Caco-2 (cell line): ENCODE measurements around the gene CACNB3. TPM values are rescaled to one million over a fixed set of nuclear protein-coding genes. Genes with fewer than 3 reads are reported as not detected.
"Not testable (repeated sequence)": the region's sequence is repeated elsewhere in the genome, so short reads cannot be mapped to it uniquely, and the experiment has no call there.

Experiments
- BruUV-seq: library from RNA; stranded (reverse); fragments of 400-500 nt; replicated peaks from 2 replicates; lab custom pipeline; 2021; lab: Mats Ljungman, UMichigan
- CTCF ChIA-PET: fragments of 300-600 bp; sonication (Branson Sonifier 250); formaldehyde crosslinking; loops from one replicate; lab custom pipeline; 2022; ENCODE audit warnings: antibody characterized with exemption; lab: Charles Lee
- POLR2A ChIA-PET: fragments of 300-600 bp; sonication (Branson Sonifier 250); formaldehyde crosslinking; loops from one replicate; lab custom pipeline; 2022; ENCODE audit warnings: antibody characterized with exemption; lab: Charles Lee
- DNase-seq, 2 experiments: peaks; one replicate each; pipeline versions ENCODE4 v3.0.0 to v3.0.0-alpha.2; 2020 to 2022
- H3K27me3 ChIP-seq: replicated peaks from 2 replicates; pipeline ENCODE4 v1.6.0; 2011; ENCODE audit warnings: low read length; ENCODE audit not compliant: control insufficient read depth, insufficient read depth
- H3K36me3 ChIP-seq: 2 replicates; pipeline ENCODE4 v1.5.1; 2011; ENCODE audit warnings: low read length; ENCODE audit not compliant: control insufficient read depth, insufficient read depth
- H3K4me1 ChIP-seq: fragments of 250-450 bp; sonication (Bioruptor Pico); 2 replicates; pipeline ENCODE4 v1.5.1; 2020; ENCODE audit warnings: mild to moderate bottlenecking
- H3K4me3 ChIP-seq: 2 replicates; pipeline ENCODE4 v1.5.1; 2011; ENCODE audit warnings: low read depth, mild to moderate bottlenecking, control low read depth, low read length
- H3K9me3 ChIP-seq: fragments of 250-450 bp; sonication (Bioruptor Pico); 2 replicates; pipeline ENCODE4 v1.5.1; 2020; ENCODE audit warnings: mild to moderate bottlenecking, moderate library complexity
- H3K27ac Mint-ChIP-seq: one replicate; pipeline ENCODE4 v1.8.0; 2022; ENCODE audit warnings: mixed read lengths; ENCODE audit not compliant: unreplicated experiment
- H3K27me3 Mint-ChIP-seq: one replicate; pipeline ENCODE4 v1.8.0; 2022; ENCODE audit warnings: mixed read lengths; ENCODE audit not compliant: insufficient read depth, unreplicated experiment
- H3K36me3 Mint-ChIP-seq: one replicate; pipeline ENCODE4 v1.8.0; 2022; ENCODE audit warnings: mild to moderate bottlenecking, mixed read lengths; ENCODE audit not compliant: insufficient read depth, unreplicated experiment
- H3K4me1 Mint-ChIP-seq: one replicate; pipeline ENCODE4 v1.8.0; 2022; ENCODE audit warnings: low read depth, mixed read lengths; ENCODE audit not compliant: unreplicated experiment
- H3K4me3 Mint-ChIP-seq: one replicate; pipeline ENCODE4 v1.8.0; 2022; ENCODE audit warnings: mild to moderate bottlenecking, moderate library complexity, mixed read lengths; ENCODE audit not compliant: unreplicated experiment
- H3K9me3 Mint-ChIP-seq: one replicate; pipeline ENCODE4 v1.8.0; 2022; ENCODE audit warnings: mixed read lengths; ENCODE audit not compliant: unreplicated experiment
- CTCF ChIP-seq, 2 experiments: fragments of 200-600 bp in 1 of 2; IDR thresholded peaks; 1 replicate in 1 of 2; 2 replicates in 1 of 2; pipeline versions ENCODE4 v1.5.1 to v1.8.0; 2011 to 2022; ENCODE audit warnings: antibody characterized with exemption in 1 of 2, control low read depth in 1 of 2, inconsistent platforms in 1 of 2, low read depth in 1 of 2, low read length in 1 of 2, mild to moderate bottlenecking in 1 of 2, moderate library complexity in 1 of 2; ENCODE audit not compliant: insufficient read depth in 1 of 2, severe bottlenecking in 1 of 2, unreplicated experiment in 1 of 2
- intact Hi-C: fragments of 100-400 bp; cut with micrococcal nuclease; formaldehyde crosslinking; loops from one replicate; pipeline ENCODE4 v1.10.0; 2022; ENCODE audit not compliant: unreplicated experiment
- total RNA-seq: library from RNA; stranded (reverse); gene quantifications from 2 replicates; pipeline ENCODE4 v1.2.3, GENCODE V29; 2022

The CACNB3 gene
- total RNA-seq, 1 experiment from 2014 or later = 20.4 TPM

GRCh38 chr12:48832321-48833060, 14.2 kb downstream of the CACNB3 start:
- ChIA-PET CTCF (interaction anchor here (1.3 kb wide), 1 partner anchor 79 kb away, joined by 4 read pairs; no protein-coding TSS in a partner anchor), POLR2A (interaction anchor here (0.5 kb wide), 1 partner anchor 20 kb away, joined by 5 read pairs; the partner anchor contains the start of gene DDX23)
- Mint-ChIP-seq H3K27me3 (no peaks in the 10 kb centered on the region), H3K36me3 (peaks cover 82% of the 10 kb centered on the region), H3K4me3 (no peak overlapping the region), H3K27ac (no peak overlapping the region), H3K9me3 (no peaks in the 10 kb centered on the region), H3K4me1 (no peaks in the 10 kb centered on the region)
- Histone ChIP-seq H3K27me3 (no peaks in the 10 kb centered on the region), H3K4me3 (no peak overlapping the region), H3K4me1 (no peaks in the 10 kb centered on the region), H3K36me3 (peaks cover 5% of the 10 kb centered on the region), H3K9me3 (no peaks in the 10 kb centered on the region)
- intact Hi-C loops = no loop called here
- BruUV-seq = no TSS peak
- TF ChIP-seq CTCF (IDR thresholded peaks at IDR 0.05; ENCODE audit: insufficient read depth in 1 of 2, low read depth in 1 of 2, low read length in 1 of 2, severe bottlenecking in 1 of 2, unreplicated experiment in 1 of 2) = no peak
- no peak for DNase-seq

- Mint-ChIP-seq H3K27ac (no peak overlapping the region), H3K9me3 (no peaks in the 10 kb centered on the region), H3K27me3 (no peaks in the 10 kb centered on the region), H3K4me1 (no peaks in the 10 kb centered on the region), H3K4me3 (no peak overlapping the region), H3K36me3 (peaks cover 93% of the 10 kb centered on the region)
- H3K27me3 ChIP-seq = no peaks in the 10 kb centered on the region
- no peak overlapping the region for H3K4me3 ChIP-seq
- H3K36me3 ChIP-seq = peaks cover 16% of the 10 kb centered on the region
- intact Hi-C loops = no loop called here
- no peaks in the 10 kb centered on the region for H3K4me1 ChIP-seq
- ChIA-PET CTCF (no interaction called here), POLR2A (no interaction called here)
- no peak for DNase-seq
- no peak for TF ChIP-seq CTCF (IDR thresholded peaks at IDR 0.05; ENCODE audit: insufficient read depth in 1 of 2, low read depth in 1 of 2, low read length in 1 of 2, severe bottlenecking in 1 of 2, unreplicated experiment in 1 of 2)
- H3K9me3 ChIP-seq = no peaks in the 10 kb centered on the region
- BruUV-seq = no TSS peak
These were observed 19.8 kb downstream of the CACNB3 start for GRCh38 chr12:48838048-48838447.

GRCh38 chr12:48842021-48842420, 23.7 kb downstream of the CACNB3 start:
- intact Hi-C loops, BruUV-seq, H3K27ac Mint-ChIP-seq, H3K9me3 ChIP-seq, CTCF ChIA-PET, H3K4me3 Mint-ChIP-seq, H3K4me3 ChIP-seq, H3K4me1 ChIP-seq, POLR2A ChIA-PET, H3K4me1 Mint-ChIP-seq, DNase-seq, H3K9me3 Mint-ChIP-seq, H3K27me3 Mint-ChIP-seq, H3K27me3 ChIP-seq: not testable (repeated sequence)
- H3K36me3 ChIP-seq = peaks cover 15% of the 10 kb centered on the region
- peaks cover 96% of the 10 kb centered on the region for H3K36me3 Mint-ChIP-seq
